Measurements from ENCODE around the gene BAG1. TPM values are rescaled to one million over a fixed set of nuclear protein-coding genes. Genes with fewer than 3 reads are reported as not detected.
A peak's percentile ranks its signal among the peaks of the same experiment; 100 is the strongest.

Gene BAG1
- polyA plus RNA-seq (2012; ENCODE audit: insufficient read depth, insufficient read length, low read depth), result 92.6 TPM

DNA sequence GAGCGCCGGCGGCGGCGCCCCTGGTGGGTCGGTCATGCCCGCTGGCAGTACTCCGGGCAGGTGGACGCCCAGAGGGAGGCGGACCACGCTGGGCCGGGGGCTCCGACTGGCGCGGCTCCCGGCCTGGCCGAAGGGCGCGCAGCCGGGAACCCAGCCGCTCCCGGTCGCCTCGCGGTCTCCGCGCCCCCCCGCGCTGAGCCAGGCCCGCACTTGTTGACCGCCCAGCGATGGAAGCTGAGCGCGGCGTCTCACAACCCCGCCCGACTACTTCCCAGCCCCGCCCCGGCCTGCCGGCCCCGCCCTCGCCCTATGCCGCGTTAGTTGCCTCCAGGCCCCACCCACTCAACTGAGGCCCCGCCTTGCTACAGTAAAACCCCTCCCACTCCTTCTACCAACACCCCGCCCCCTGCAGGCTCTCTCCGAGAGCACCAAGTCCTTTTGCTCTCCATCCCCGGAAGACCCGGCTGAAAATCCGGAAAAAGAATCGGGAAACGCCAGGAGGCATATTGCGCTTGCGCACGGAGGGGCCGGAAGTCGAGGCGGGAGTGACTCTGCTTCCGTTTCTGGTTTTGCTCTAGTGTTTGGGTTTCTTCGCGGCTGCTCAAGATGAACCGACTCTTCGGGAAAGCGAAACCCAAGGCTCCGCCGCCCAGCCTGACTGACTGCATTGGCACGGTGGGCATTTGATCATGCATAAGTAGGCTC, at the start of gene BAG1, which contains the start of gene CHMP5:
BAG1 (minus strand) TSS at position 236 of the 705 bp plus-strand sequence.
CHMP5 (plus strand) TSS at position 577 of the 705 bp plus-strand sequence; CDS start at position 607, 30 bp downstream.
- H3K27me3 ChIP-seq, result no peaks in the 10 kb centered on the region
- H3K9me3 ChIP-seq, result no peaks in the 10 kb centered on the region
- DNase-seq, result peak; percentile 100
- H3K4me1 ChIP-seq, result no peaks in the 10 kb centered on the region; the same call in 1 of the 2 replicates
- peak within 1 kb of the TSS; percentile 92 for H3K4me3 ChIP-seq (ENCODE audit: low read depth, low read length)
- TF ChIP-seq, protein P1, sequence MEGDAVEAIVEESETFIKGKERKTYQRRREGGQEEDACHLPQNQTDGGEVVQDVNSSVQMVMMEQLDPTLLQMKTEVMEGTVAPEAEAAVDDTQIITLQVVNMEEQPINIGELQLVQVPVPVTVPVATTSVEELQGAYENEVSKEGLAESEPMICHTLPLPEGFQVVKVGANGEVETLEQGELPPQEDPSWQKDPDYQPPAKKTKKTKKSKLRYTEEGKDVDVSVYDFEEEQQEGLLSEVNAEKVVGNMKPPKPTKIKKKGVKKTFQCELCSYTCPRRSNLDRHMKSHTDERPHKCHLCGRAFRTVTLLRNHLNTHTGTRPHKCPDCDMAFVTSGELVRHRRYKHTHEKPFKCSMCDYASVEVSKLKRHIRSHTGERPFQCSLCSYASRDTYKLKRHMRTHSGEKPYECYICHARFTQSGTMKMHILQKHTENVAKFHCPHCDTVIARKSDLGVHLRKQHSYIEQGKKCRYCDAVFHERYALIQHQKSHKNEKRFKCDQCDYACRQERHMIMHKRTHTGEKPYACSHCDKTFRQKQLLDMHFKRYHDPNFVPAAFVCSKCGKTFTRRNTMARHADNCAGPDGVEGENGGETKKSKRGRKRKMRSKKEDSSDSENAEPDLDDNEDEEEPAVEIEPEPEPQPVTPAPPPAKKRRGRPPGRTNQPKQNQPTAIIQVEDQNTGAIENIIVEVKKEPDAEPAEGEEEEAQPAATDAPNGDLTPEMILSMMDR (IDR thresholded peaks at IDR 0.05; ENCODE audit: low read depth, low read length), result peak; percentile 42; the same call in 1 of the 2 replicates
- peaks cover 34% of the 10 kb centered on the region for H3K36me3 ChIP-seq

DNA sequence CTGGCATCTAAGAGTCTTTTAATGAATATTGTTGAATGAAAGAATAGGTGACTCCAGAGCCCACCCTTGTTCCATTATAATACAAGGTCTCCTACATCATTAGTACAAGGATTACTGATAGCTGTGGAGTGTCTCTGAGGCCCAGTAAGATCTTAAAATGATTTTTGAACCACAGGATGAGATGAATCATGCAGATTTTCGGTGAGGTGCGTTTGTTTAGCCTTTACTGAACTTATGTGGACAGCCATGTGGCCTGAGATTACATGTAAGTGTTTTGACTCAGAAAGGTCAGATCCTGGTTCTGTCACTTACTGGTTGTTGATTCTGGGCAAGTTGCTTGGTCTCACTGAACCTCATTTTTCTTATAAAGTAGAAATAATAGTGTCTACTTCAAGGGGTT, 47.4 kb upstream of the BAG1 start:
- H3K9me3 ChIP-seq, result no peaks in the 10 kb centered on the region
- TF ChIP-seq, protein P1 (IDR thresholded peaks at IDR 0.05; ENCODE audit: low read depth, low read length), result no peak
- no peak for DNase-seq
- H3K4me1 ChIP-seq, result no peaks in the 10 kb centered on the region
- no peaks in the 10 kb centered on the region for H3K27me3 ChIP-seq
- H3K4me3 ChIP-seq (ENCODE audit: low read depth, low read length), result no peak overlapping the region
- H3K36me3 ChIP-seq, result peaks cover 89% of the 10 kb centered on the region

DNA sequence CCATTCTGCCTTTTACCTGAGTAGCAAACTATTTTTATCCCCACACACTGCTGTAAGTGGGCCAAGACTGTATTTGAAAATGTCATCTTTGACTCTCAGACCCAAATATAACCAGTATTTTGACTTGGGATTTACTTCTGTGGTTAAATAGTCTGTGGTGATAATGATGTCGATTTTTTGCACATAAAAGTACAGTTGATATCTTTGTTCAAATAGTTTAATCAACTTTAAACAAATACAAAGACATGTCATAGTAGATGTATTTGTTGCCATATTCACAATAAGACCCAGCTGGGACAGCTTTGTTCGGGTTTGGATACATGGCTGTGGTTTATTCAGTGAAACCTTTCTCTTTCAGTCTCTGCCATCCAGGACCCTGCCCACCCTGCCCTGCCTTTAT, 46.2 kb upstream of the BAG1 start:
- Histone ChIP-seq H3K4me3 (ENCODE audit: low read depth, low read length) (no peak overlapping the region), H3K36me3 (peaks cover 92% of the 10 kb centered on the region), H3K9me3 (no peaks in the 10 kb centered on the region), H3K4me1 (no peaks in the 10 kb centered on the region), H3K27me3 (no peaks in the 10 kb centered on the region)
- TF ChIP-seq, protein P1 (IDR thresholded peaks at IDR 0.05; ENCODE audit: low read depth, low read length), result no peak
- DNase-seq, result no peak

DNA sequence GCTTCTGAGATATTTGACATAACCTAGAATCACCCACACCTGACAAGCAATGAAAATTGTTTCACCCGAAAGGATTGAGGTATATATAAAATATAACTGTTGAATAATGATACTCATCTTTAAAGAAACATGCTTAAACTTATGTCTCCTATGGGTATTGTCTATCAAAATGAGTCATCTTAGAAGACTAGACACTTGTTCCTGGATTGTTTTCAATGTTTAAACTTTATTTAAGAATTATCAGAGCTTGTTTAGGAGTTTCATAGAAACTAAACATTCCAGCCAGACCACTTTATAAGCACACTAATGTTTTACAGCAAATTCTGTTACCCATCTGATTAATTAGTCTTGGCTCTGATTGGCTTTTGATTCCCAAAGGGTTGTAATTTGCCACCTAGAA, 45.4 kb upstream of the BAG1 start:
- no peak for DNase-seq
- peaks cover 94% of the 10 kb centered on the region for H3K36me3 ChIP-seq
- TF ChIP-seq, protein P1 (IDR thresholded peaks at IDR 0.05; ENCODE audit: low read depth, low read length), result no peak

DNA sequence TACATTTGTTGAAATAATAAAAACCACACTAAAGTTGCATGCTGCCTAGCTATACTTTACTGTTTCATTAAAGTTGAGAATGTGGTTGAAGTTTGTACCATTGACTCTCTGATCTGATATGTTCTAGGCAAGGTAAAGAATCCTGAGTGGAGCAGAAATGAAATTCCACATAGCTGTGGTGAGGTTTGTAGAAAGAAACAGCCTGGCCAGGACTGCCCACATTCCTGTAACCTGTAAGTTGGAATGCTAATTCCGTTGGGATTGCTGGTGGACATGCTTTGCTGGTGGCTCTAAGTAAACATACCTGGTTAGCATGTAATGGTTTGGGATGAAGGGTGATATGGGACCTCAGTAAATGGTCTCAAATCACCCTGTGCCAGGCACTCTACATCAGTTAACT, 42.6 kb upstream of the BAG1 start:
- Histone ChIP-seq H3K4me1 (no peaks in the 10 kb centered on the region), H3K4me3 (ENCODE audit: low read depth, low read length) (no peak overlapping the region), H3K36me3 (peaks cover 97% of the 10 kb centered on the region), H3K27me3 (no peaks in the 10 kb centered on the region), H3K9me3 (no peaks in the 10 kb centered on the region)
- no peak for DNase-seq
- TF ChIP-seq, protein P1 (IDR thresholded peaks at IDR 0.05; ENCODE audit: low read depth, low read length), result no peak

More for the DNA sequence above, 45.4 kb upstream of the BAG1 start:
- Histone ChIP-seq H3K27me3 (no peaks in the 10 kb centered on the region), H3K9me3 (no peaks in the 10 kb centered on the region), H3K4me3 (ENCODE audit: low read depth, low read length) (no peak overlapping the region), H3K4me1 (no peaks in the 10 kb centered on the region)

DNA sequence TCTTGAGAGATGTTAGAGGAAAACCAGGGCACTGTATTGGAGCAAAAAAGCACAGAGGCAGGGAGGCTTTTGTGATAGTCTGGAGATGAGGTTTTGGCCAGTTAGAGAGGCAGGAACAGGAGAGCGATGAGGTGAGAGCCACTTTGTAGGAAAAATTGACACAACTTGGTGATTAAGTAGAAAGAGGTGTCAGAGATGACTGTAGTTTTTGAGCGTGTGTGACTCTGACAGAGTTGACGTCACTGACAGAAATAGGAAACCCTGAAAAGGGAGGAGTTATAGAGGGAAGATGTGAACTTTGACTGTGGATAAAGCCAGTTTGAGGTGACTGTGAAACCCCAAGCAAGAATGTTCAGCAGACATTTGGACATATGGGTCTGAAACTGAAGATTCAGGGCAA, 41.5 kb upstream of the BAG1 start:
- Histone ChIP-seq H3K9me3 (no peaks in the 10 kb centered on the region), H3K36me3 (peaks cover 97% of the 10 kb centered on the region), H3K4me1 (no peaks in the 10 kb centered on the region), H3K4me3 (ENCODE audit: low read depth, low read length) (no peak overlapping the region), H3K27me3 (no peaks in the 10 kb centered on the region)
- TF ChIP-seq, protein P1 (IDR thresholded peaks at IDR 0.05; ENCODE audit: low read depth, low read length), result no peak
- DNase-seq, result no peak
